ENCODE measurements around the gene CRY2. TPM values are rescaled to one million over a fixed set of nuclear protein-coding genes. Genes with fewer than 3 reads are reported as not detected.

Gene CRY2
- total and polyA plus RNA-seq, 2 of the 13 experiments (the other 11 are each of a cell fraction or from before 2014, with no cell fraction given) = 10.1 to 12.2 TPM

DNA sequence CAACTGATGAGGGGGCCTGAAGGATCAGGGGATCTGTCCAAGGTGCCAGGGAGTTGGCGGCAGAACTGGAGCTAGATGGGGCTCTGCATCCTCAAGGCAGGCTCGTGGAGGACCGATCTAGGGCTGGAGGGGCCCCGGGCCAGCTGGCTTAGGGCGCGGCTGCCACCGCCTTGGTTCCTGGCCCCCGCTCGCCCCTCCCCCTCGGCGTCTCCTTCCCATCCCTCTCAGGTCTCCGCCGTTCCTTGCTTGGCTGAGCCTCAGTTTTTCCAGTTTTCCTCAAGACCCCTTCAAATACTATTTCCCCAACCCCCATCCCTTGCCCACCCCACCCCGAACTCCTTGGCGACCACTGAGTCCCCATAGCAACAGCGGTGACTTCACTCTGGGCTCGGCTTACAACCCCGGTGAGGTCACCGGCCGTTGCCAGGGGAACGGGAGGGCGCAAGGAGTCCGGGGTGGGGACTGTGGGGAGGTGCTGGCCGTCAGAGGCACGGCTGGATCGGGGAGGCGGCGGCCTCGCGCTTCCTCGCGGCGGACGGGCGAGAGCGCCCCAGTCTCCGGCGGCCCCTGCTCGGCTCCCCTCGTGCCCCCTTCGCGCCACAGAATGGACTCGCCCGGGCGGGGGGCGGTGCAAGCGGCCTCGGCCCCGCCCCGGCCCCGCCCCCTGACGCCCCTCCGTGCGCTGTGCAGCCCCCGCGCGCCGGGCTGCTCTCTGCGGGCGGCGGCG is 52.3 kb downstream of the CRY2 start (continued):
- TF ChIP-seq GABPA (IDR thresholded peaks at IDR 0.05; ENCODE audit: low read depth, low read length) = no peak
- TF ChIP-seq GABPA (CRISPR knock-in tag; IDR thresholded peaks at IDR 0.05; ENCODE audit: low read depth) = no peak
- TF ChIP-seq FIP1L1 (IDR thresholded peaks at IDR 0.05; ENCODE audit: borderline replicate concordance, insufficient read depth, low read depth, low read length) = no peak
- no peak for TF ChIP-seq POGK (CRISPR knock-in tag; conservative IDR thresholded peaks at IDR 0.05)
- TF ChIP-seq ZNF674 (CRISPR knock-in tag; IDR thresholded peaks at IDR 0.05; ENCODE audit: low read depth) = no peak
- no peak for TF ChIP-seq ETV5 (CRISPR knock-in tag; IDR thresholded peaks at IDR 0.05; ENCODE audit: borderline replicate concordance)
- TF ChIP-seq LCORL (IDR thresholded peaks at IDR 0.05) = no peak
- TF ChIP-seq LCORL (CRISPR knock-in tag; IDR thresholded peaks at IDR 0.05) = no peak
- TF ChIP-seq ZNF574 (CRISPR knock-in tag; IDR thresholded peaks at IDR 0.05) = no peak; the same call in 1 of the 2 replicates
- no peak for TF ChIP-seq HINFP (CRISPR knock-in tag; IDR thresholded peaks at IDR 0.05; ENCODE audit: low read depth)
- no peak for TF ChIP-seq ZFP36L2 (CRISPR knock-in tag; IDR thresholded peaks at IDR 0.05)
- TF ChIP-seq GABPB1 (CRISPR knock-in tag; IDR thresholded peaks at IDR 0.05) = peak; percentile 51; the same call in 1 of the 2 replicates
- TF ChIP-seq U2AF1 (optimal IDR thresholded peaks at IDR 0.05; ENCODE audit: low read depth, low read length) = no peak
- TF ChIP-seq NFYC (CRISPR knock-in tag; IDR thresholded peaks at IDR 0.05) = no peak
- TF ChIP-seq ZNF841 (CRISPR knock-in tag; IDR thresholded peaks at IDR 0.05; ENCODE audit: borderline replicate concordance) = no peak
- TF ChIP-seq ZNF281 (CRISPR knock-in tag; IDR thresholded peaks at IDR 0.05; ENCODE audit: borderline replicate concordance) = no peak
- TF ChIP-seq ZEB1 (IDR thresholded peaks at IDR 0.05; ENCODE audit: insufficient replicate concordance, low read depth) = no peak
- no peak for TF ChIP-seq RCOR2 (CRISPR knock-in tag; IDR thresholded peaks at IDR 0.05)
- TF ChIP-seq ZNF296 (CRISPR knock-in tag; conservative IDR thresholded peaks at IDR 0.05) = no peak
- 0 out of 2 replicates have a peak, but pooled peaks have one; percentile 37 for TF ChIP-seq ZNF547 (CRISPR knock-in tag; IDR thresholded peaks at IDR 0.05)
- TF ChIP-seq TAF15 (IDR thresholded peaks at IDR 0.05; ENCODE audit: low read depth, low read length, poor library complexity, severe bottlenecking) = no peak
- TF ChIP-seq FOXK2 (IDR thresholded peaks at IDR 0.05) = peak; percentile 84

Data from HepG2 (cell line).